Stimulated activated CD8-positive, alpha-beta memory T cell treated with anti-CD3 and anti-CD28 coated beads, Interleukin-15, amount 100 ng/mL, for 1 hour (primary cell): ENCODE results near the gene ZIC1.

Source experiments
- DNase-seq: peaks from one replicate; pipeline ENCODE4 v3.0.0-alpha.2; 2020; ENCODE audit warnings: low read depth

ZIC1 gene

DNA sequence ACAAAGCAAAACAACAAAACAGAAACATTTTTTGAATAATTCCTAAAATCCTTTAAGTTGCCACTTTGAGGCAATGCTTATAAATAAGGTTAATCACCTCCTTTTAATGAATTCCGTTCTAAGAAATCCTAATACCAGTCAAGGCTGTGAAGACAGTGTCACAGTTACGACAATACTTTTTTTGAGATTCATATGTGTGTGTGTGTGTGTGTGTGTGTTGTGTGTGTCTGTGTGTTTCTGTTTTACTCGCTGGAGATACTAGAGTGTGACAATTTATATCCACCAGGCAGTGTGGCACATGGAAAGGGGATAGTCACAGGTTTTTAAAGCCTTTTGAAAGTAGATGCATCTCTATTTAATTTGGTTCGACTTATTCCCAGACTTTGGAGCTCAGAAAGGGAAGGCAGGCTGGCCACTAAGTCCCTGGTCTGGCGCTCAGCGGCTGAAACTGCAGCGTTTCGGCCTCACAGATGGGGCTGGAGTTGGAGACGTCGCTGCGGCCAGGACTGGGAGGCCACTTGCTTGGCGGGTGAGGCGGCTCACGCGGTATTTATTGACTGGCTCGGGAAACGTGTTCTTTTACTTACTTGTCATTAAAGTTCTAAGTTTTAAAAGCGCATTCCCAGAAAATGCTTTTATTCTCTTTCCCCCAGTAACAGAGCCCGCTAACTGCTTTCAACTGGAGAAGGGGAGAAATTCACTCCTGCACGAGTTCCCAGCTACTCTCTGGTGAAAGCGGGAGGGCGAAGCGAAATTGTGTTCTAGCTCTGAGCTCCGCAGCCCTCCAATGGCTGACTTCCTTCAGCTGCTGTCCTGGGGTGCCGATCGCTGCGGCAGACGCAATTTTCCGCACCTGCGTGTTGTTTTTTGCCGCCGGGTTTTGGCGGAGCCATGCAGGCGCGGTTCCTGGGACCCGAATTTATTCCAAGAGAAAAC lies 13.7 kb downstream of the ZIC1 start:
- DNase-seq = no peak

DNA sequence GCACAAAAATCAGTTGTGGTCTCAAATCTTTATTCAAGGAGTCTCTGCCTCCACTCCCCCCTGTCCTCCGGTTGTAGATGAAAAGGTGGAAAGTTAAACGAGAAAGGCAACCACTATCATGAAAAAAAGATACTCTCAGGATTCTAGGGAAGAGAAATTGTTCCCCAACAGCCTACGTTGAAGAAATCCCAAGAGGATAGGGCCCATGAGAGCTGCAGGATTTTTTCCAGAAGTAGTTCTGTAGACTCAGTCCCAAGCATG lies 14.3 kb downstream of the ZIC1 start:
- DNase-seq = no peak

DNA sequence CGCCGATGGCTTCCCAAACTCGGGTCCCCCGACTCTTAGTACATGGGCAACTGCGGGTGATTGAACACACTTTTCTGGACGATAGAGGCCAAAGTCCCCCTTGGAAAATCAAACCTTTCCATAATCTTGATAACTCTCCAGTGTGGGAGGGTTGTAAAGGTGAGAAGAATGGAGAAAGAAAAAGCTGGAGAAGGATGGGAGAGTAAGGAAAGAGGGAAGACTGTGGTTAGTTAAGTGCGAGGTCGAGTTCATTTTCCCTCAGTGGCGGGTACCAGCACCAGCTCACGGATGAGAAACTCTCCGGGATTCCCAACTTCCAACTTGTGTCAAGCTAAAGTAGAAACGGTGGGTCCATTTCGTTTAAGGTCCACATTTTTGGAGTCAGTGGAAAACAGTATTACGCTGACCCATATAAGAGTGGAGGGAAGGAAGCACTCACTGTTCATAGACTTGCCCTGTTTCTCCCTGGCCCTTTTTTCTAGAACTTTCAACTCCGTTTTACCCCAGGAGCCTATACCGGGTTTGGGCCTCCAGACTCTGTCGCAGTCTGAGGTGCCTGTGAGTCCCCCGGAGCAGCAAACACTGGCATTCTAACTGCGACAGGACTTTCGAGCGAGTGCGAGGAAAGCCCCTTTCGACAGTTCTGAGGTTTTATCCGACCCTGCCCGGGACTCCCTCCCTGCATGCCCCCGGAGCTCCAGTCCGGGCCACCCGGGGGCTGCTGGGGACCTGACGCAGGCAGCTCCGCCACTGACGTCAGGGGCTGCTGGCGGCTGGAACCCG lies 14.8 kb downstream of the ZIC1 start:
- no peak for DNase-seq

DNA sequence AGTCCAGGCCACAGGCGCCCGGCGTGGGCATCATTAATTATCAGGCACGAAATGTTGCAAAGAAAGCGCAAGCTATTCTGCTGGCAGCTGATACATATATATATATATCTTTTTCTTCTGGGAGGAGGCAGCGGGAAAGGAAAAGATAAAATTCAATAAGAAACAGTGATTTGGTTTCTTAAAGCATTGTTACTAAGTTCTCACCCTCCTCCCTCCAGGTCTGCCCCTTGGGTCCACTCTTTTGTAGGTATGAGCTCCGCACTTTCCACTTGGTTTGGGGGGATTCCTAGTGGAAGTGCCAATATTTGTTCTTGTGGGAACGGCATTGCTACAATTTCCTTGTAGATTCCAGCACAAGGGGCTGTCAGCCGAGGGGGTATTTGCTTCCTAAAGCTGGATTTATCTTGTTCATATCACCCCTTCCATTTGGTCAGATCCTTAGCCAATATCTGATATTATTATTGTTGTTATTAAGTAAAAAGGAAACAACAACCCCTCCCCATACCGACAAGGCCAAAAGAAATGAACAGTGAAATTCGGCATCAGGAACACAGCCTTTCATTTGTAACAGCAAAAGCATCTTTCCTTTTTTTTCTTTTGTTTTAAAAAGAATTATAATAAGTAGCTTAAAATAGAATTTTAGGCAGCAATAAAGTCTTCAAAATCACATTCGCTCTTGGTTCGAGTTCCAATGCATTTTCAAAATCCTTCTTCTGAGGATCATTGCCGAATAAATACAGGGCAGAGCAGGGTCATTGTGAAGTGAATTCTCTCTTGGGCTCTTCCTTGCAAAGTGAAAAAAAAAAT lies 15.6 kb downstream of the ZIC1 start:
- DNase-seq = no peak

DNA sequence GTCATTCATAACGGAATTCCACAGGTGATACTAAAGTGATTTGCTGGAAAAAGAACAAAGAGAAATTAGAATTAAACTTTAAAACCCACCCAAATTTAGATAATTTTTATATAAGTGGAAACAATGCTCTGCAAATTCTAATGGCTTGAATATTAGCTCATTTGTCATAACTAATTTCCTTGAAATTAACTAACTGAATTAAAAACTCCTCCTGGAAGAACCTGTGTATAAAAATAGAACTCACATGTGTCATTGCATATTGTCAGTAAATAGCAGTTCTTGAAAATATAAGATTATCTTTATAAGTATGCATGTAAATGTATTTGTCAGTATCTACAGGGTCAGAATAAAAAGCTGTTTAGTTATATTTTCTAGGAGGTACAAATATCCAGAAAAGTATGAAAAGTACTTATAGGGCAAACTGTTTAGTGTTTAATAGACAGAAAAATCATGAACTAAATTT lies 16.3 kb downstream of the ZIC1 start:
- DNase-seq = no peak

DNA sequence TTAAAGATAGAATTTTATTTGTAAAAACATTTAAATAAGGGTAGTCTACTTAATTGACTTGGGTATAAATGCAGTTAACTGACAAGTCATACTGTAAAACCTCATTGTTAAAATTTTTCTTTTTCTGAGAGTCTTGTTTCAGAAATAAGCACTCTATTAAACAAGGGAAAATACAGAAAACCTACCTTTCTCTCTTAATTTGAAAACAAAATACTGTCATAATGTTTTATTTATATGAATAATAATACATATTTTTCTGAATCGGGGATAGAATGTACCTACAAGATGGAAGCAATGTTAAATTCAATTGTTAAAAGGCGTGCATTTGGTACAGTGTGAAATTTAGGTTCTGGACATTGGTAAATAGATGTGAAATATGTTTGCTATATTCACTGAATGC lies 17.8 kb downstream of the ZIC1 start:
- no peak for DNase-seq

DNA sequence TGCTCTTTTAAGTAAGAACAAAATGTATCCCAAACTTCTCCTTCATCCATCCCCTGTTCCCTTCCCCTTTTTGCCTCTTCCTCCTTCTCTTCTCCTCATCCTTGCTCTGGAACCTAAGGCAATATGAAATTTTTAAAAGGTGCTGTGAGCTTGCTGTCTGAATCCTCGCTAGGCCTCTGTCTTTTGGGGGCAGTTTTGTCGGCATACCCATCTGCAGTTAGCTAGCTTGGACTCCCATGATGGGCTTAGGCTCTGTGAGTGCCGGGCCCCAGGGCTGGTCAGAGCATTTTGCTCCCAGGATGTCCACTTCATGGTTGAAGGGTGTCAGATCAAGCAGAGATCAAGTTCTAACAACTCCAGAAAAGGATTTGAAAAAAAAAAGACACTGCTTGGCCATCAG lies 18.6 kb downstream of the ZIC1 start:
- no peak for DNase-seq

DNA sequence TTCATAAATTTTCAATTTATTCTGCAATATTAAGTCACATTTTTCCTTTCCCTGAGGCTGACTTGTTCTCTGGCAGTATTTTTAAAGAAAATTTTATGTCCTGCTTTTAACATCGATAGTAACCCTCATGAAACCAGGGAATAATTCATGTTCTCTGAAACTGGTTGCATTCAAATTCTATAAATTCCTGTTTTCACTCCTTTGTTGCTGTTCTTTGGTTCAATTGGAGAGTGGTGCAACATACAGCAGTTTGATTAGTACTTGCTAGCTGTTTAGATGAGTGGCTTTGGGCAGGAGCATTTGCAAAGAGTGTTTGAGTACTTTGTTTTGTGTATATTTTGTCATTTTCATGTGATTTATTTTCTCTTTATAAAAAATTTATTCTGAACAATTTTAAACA lies 19.2 kb downstream of the ZIC1 start:
- no peak for DNase-seq

DNA sequence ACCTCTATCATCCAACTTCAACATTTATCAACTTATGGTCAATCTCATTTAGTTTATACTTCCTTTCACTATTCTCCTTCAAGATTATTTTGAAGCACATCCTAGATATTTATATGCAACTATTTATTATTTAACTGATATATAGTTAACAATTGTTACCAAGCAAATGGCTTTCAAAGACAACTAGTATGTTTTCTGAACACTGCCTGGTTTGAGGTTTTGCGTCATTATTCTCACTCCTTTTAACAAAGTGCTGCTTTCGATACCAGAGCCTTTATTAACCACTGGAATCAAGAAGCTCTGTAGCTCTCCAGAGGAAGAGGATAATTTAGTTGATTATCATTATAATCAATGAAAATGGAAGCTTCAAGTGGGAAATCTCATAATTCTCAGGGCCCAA lies 19.6 kb downstream of the ZIC1 start:
- no peak for DNase-seq

DNA sequence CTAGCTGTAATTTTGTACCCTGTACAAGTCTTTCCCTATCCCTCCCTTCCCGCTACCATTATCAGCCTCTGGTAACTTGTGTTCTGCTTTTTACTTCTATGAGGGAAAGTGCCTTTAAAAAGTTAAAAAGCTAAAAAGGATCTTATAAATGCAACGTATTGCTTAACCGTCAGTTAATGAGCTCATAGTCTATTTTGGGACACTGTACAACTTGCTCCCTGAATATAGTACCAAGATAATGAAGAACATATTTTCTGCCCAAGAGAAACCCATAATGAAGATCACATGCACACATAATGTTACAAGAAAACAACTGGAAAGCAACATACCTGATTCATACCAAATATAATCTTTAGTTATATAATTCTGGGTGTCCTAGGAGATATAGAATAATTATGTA lies 22.6 kb downstream of the ZIC1 start:
- no peak for DNase-seq

DNA sequence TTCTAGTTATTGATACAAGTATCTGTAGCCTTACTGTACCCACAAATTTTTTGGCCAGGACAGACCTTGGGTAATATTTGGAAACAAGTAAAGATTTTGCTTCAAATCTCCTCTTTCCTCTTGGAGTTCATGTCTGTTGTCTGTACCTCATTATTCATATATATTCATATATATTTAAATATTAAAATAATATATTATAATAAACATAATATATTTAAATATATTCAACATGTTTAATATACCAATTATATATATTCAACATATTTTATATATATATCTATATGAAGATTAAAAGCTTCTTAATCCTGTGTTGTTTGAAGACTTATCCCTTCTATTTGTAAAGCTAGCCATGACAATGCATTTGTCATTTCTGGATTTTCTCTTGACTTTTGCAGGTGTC lies 38.1 kb downstream of the ZIC1 start:
- no peak for DNase-seq

DNA sequence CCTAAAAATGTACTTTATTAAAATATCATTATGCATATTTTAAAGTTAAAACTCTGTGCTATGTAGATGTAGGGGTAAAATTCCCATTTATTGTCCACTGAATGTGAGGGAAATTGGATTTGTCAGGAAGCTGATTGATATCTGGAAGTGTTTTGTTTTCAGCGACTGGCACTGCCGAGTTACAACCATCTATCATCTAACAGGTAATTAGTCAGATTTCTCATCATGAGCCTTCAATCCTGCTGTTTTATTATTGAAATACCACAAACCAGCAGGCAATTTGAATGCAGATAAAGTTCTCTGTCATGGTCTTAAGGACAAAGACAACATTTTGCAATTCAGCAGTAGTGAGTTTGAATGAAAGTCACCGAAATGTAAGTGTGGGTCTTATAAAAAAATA lies 40.5 kb downstream of the ZIC1 start:
- DNase-seq = no peak

DNA sequence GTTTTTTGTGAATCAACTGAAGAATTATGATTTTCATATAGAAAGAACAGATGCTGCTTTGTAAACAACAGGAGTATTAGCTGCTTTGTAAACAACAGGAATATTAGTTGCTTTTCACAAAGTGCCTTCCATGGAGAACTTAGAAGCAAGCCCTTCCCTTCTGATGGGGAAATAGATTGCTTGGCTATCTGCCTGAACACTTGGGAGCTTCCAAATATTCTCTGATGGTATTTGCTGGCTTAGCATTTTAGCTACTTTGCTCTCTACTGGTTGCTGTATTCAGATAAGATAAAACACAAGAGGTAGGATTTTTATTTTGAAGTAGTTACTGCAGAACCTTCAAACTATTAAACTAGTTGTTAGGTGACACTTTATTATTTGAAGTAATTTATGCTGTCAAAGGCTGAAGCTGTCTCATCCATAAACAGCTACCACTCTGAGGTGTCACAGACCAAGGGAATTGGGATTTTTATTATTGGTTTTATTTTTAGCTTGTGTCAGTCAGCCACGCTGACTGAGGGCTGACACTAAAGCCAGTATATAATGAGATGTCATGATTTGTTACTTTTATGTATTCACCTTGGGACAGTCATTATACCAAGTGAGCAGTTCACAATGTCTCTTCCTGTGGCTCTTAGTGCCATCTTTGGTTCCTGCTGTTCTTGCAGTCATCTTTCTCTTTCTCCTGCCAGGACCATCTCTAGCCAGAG lies 50.0 kb downstream of the ZIC1 start:
- no peak for DNase-seq

DNA sequence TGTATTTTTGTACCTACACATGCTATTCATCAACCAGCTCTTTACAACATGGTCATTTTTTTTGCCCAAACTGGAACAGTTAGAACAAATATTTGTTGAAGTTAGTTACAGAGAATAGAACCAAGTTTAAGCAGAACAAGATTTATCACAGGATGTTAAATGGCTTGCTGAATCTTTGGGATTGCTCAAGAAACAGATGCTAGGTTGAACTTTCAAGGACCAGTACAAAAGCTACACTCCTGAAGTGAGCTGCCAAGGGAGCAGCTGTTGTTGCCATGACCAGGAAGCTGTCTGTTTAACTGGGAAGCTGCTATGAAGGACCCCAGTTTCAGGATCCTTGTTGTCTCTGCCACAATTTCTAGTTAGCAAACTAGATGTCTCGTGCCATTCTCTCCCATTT lies 53.7 kb downstream of the ZIC1 start:
- no peak for DNase-seq
